Medulla oblongata (tissue), 1 donor: ENCODE data around the gene PACS2.
"Not testable (repeated sequence)": the region's sequence is repeated elsewhere in the genome, so short reads cannot be mapped to it uniquely, and the experiment has no call there.

ENCODE experiments used
- DNase-seq: peaks from one replicate; pipeline ENCODE4 v3.0.0-alpha.2; 2015; ENCODE audit errors: extremely low spot score

PACS2 gene

DNA sequence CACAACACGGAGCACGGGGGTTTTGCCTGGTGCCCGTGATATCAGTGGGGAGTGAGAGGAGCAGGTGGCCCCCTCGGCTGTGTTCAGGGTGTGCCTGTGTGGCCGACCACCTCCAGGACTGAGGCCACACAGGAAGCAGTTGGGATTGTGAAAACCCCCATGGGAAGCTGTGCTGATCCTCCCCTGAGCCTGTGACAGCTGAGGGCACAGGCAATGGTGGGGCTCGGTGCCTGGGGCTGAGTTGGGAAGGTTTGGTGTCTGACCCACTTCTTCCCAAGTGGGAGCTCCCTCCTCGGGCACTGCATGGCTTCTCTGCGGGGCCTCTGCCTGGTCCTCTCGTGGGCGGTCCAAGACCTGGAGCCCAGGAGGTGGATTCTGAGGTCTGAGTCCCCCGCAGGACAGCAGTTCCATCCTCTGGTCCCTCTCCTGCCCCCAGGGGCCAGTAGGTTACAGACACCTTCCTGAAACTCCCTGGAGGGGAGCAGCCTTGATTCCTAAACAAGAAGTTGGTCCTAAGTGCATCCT lies 17.9 kb downstream of the PACS2 start:
- DNase-seq: no peak

DNA sequence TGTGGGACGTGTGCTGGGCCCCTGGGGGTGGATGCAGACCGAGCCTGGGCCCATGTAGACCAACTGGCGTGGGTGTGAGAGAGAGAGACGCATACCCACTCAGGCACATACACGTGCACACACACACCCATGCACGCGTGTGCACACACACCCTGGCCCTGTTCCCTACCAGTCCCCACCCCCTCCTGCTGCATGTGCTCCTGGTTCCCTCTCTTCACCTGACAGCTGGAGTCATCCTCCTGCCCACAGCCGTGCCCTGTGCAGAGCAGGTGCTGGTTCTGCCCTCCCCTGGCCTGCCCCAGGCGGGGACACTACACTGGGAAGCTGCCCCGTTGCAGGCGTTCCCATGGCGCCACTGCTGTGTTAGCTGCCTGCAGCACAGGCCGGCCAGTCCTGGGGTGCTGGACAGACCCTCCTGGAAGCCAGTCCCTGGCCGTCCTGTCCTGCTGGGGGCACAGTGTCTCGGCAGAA lies 18.5 kb downstream of the PACS2 start:
- no peak for DNase-seq

DNA sequence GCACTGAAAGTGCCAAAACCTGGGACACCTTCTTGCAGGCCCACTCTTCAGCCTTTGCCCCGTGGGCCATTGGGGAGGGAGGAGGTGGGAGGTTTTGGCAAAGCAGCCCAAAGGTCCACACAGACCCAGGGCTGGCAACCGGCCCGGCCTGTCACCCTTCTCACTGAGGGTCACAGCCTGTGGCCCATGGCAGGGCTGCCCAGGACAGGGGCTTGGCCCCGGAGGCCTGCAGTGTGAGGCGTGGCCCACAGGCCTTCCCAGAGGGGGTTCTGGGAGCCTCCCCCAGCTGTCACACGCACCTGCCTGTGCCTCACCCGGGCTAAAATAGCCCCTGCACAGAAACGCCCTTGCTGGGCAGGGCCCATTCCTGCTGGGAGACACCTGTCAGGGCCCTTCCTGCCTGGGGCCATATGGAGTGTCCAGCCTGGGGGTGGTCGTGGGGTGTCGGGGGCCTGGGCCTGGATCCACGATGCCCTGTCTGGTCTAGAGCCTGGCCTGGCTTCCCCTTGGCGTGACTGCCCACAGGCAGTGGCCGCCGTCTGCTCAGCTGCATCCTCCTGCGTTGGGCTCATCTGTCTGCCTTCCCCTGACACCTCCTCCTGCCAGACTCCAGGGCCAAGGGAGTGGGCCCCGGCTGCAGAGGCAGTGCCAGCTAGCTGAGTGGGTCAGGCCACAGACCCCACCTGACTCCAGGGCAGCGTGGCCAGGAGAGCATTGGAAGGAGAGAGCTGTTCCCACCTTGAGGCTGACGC lies 19.2 kb downstream of the PACS2 start:
- no peak for DNase-seq

DNA sequence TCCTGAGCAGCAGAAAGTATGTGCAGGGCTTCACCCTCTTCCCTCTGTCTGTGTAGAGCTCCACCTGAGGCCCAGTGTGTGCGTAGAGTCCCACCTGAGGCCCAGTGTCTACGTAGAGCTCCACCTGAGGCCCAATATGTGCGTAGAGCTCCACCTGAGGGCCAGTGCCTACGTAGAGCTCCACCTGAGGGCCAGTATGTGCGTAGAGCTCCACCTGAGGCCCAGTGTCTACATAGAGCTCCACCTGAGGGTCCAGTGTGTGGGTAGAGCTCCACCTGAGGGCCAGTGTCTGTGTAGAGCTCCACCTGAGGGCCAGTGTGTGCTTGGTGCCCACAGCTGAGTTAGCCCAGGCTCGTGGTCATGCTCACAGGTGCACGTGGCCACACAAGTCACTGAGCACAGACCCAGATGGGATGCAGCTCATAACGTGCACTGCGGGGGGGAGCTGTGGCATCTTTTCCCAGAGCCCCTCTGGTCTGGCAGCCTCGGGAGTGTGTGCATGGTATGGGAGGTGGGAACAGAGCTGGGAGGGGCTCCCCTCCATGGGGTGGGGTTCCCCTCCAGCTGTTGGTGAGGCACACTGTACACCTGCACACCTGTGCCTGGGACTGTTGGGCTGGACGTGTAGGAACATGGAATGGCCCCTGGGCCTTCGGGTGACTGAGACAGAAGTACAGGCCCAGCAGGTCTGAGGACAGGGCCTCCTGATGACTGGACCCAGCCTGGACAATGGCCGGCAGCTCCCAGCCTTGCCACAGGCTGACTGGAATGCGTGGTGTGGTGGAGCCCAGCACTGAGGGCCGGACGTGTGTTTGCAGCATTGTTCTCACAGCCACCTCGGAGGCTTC lies 20.1 kb downstream of the PACS2 start:
- DNase-seq: no peak

DNA sequence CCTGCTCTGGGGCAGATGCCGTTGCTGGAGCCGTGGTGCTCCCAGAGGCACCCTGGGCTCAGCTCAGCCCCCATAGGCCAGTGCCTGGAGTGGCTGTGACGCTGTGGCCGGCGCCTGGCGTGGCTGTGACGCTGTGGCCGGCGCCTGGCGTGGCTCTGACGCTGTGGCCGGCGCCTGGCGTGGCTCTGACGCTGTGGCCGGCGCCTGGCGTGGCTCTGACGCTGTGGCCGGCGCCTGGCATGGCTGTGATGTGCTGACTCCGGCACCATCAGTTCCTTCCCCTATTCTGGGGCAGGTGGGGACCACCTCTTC lies 20.6 kb downstream of the PACS2 start:
- DNase-seq: not testable (repeated sequence)

DNA sequence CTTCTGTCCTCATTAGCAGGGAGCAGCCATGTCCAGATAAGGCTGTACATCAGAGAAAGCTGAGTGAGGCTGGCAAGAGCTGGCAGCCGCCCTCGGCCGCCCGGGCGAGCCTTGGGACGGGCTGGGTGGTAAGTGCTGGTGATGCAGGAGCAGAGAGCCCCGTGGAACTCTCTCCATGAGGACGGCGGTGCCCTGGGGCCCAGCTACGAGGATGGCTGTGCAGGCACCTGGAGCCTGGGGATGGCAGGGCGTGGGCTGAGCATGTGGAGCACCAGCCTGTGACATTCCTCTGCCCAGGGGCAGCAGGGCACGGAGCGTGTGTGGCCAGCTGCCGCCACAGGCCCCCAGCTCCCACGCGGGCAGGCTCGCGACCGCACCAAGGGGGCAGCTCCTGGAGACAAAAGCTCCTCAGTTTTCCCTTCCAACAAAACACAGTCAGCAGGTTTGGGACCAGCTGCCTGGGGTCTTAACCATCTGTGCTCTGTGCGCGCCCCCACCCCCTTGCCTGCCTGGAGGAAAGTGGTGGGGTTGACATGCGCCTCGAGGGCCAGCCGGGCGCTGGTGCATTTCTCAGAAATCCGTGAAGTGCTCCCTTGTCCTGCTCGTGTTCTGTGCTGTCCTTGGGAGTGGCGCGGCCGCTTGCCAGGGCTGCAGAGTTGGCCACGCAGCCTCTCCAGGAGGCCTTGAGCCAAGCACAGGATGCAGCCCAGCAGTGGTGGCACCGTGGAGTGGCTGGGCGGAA lies 21.4 kb downstream of the PACS2 start:
- peak; percentile 68 for DNase-seq

DNA sequence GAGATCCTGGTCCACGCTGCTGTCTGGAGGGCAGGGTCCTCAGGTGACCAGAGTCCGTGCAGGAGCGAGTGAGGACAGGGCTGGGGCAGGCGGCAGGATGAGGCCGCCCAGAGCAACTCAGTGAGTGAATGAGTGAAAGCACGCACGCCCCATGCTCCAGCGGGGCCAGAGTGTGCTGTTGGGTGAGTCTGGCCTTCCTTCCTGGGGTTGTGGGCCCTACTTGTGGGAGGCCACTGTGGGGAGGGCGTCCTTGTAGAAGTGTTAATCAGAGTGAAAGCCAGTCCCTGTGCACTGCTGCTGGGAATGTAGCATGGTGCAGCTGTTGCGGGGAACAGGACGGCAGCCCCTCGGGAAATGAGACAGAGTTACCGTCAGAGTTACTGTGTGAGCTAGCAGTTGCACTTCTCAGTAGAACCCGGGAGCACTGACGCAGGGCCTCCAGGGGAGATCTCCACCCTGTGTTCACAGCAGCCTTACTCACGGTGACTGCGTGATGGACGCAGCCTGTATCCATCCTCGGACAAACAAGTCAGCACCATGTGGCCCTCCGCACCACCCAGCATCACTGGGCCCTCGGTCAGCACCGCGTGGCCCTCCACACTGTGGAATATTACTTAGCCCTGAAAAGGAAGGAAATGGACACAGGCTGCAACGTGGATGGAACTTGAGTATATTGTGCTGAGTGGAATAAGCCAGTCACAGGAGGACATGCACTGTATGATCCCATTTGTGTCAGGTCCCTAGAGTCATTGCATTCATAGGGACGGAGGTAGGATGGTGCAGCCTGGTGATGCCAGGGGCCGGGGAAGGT lies 22.1 kb downstream of the PACS2 start:
- no peak for DNase-seq

DNA sequence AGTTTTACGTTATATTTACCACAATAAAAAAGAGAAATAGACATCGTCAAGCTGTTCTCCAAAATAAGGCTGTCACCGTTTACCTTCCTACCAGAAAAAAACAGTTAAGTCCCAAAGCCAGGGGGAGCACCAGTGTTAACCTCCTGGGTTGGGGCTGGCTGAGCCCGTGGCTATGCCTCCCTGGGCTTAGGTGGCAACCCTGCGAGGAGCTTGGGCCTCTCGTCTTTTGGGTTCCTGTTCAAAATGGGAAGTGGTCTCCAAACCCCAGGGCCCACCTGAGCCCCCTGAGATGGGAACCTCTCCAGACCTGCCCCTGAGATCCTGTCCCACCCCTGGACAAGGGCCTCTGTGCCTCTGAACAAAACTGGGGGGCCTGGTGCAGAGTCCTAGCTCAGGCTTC lies 22.9 kb downstream of the PACS2 start:
- no peak for DNase-seq

DNA sequence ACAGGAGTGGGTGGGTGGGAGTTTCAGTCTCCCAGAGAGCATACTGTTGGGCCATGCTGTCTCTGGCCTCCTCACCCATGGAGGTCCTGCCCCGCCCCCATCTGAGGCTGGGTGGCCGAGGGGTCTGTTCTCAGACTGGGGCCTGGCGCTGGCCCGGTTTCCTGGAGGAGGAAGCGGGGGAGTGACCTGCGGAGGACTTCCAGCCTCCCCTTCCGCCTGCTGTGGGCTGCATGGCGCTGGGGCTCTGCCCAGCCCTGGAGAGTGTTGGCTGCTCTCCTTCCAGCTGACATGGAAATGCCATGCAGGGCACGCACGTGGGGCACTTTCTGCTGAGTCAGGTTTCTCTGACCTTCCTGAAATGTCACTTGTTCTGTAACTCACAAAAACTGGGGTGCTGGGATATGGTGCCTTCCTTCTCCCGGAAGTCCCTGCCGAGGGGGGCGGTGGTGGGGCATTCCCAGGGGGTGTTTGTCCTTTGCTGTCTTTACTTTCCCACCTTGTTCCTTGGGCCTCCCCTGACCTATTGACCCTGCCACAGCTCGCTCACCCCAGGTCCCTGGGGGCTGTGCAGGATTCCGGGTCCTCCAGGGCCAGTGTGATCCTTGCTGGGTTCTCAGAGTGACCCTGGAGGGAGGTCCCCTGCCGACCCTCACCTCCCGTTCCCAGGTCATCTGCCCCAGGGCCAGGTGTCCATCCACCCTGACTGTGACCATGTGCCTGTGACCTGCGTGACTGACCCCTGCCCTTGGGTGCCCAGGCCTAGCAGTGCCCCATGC lies 23.6 kb downstream of the PACS2 start:
- DNase-seq: peak; percentile 76

DNA sequence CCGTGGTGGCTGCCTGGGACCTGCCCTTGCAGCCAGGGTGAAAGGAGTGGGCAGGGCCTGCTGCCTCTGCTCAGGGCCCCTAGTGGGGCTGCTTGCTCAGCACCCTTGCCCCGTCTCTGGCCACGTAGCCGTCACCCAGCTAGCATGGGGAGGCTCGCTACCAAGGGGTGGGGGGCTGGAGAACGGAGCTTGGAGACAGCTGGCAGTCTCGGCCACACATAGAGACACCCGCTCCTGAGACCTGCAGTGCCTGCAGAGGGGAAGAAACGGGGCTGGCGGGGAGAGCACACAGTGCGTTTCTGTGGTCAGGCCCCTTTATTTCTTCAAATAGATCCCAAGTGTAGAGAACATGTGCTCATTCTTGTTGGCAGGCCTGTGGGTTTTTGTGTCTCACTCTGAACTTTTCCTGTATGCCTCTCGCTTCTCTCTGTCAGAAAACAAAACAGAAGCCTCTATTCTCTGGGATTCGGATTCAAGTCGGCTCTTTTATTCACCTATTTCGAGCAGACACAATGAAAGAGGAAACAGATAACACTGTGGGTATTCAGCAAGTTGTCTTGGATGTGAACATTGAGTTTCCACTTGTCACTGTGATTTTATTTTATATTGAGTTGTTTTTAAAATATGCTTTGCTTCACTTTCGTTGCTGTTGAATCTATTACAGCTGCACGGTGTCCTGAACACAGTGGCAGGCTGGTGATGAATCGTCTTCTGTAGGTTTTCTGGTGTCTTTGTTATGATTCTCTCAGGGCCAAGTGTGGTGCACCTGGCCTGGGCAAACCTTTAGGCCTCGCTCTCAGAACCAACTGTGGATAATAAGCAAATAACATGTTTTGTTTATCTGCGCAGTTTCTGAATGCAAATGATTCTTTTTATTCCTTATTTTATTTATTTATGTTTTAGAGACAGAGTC lies 26.5 kb downstream of the PACS2 start:
- peak; percentile 88 for DNase-seq

DNA sequence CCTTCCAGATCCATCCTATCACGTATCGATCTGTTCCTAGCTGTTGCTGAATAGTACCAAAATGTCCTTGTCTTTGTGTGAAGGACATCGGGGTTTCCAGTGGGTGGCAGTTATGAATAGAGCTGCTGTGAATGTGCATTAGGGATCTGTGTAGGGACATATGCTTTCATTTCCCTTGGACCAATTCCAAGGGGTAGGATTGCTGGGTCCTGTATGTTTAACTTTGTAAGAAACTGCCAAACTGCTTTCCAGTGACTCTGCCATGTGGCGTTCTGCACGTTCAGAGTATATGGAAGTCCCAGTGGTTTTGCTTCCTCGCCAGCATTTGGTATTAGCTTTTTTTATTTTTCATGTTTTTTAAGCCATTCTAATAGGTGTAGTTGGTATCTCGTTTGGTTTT lies 28.6 kb downstream of the PACS2 start:
- DNase-seq: no peak

DNA sequence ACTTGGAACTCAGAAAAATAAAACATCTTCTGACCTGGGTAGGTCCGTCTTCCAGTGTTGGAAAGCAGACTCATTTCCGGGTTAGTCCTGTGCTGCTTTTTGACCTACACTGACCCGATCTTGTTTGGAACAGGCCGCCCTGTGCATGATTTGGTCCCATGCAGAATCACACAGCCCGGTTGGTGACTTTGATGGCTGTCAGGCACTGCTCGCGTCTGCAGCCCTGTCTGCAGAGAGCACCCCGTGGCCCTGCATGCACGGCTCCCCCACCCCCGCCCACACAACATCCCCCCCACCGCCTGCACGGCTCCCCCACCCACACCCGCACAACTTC lies 31.6 kb downstream of the PACS2 start:
- no peak for DNase-seq

DNA sequence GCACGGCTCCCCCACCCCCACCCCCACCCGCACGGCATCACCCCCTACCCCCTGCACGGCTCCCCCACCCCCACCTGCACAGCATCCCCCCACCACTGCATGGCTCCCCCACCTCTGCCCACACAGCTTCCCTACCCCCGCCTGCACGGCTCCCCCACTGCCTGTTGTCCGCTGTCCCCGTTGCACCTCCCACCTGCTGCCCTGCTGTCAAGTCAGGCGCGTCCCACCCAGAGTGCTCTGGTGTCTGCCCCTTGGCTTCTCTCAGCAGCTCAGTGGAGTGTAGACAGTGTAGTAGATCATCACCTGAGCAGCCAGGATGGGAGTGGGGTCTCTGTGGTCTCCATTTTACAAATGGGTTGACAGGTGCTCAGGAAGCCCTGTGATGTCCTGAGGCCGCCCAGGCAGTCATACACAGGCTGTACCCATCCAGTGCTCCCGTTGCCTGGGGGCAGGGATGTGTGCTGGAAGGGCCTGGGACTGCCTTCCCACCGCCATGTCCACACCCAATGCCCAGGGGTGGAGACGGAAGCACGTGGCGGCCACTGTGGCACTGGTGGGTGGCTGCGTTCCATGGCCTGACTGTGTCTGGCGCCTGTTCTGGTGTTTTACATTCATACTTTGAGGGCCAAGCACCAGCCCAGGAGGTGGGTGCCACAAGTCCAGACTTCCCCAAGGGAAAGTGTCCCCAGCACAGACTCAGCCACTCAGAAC lies 32.5 kb downstream of the PACS2 start:
- no peak for DNase-seq

DNA sequence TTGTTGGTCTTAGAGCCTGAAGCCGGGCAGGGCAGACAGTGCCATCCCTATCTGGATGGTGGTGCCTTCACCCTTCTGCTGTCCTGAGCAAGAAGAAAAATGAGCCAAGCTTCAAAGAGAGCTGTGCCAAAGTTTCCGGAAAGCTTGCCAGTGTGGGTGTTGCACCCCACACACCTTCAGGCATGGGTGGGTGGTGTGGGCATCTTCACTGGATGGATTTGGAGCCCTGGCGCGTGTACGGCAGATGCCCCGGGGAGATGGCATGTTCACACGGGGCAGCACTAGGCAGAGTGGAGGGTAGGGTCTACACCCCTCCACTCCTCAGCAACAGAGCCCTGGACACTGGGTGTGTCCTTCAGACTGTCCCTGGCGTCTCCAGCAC lies 33.0 kb downstream of the PACS2 start:
- DNase-seq: no peak

DNA sequence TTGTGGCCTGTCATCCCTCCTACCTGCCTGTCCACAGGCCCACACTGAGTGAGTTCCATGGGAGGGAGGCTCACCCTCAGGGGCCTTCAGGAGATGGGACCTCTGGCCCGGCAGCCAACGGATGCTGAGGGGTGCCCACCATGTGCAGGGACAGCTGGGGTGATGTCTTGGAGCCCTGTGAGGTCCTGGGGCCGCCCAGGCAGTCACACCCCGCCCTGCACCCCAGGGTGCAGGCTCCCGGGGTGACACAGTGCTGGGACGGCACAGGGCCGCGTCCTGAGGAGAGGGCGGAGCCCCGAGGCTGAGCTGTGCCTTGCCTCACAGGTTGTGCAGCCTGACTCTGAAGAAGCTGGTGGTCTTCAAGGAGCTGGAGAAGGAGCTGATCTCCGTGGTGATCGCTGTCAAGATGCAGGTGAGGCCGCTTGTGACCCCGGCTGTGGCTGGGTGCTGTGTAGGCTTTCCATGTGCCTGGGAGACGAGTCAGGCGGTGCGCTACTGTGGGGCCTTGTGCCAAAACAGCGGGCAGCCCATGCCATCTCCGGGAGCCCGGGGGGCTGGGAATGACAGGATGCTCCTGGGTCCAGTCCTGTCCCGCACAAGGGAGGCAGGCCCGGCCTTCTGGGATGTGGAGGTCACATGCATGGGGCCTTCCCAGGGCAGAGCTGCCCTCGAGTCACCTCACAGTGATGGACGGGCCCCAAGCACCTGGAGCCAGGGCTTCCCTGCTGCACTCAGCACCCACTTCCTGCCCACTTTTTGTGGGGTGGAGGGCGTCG lies 33.8 kb downstream of the PACS2 start:
- no peak for DNase-seq

DNA sequence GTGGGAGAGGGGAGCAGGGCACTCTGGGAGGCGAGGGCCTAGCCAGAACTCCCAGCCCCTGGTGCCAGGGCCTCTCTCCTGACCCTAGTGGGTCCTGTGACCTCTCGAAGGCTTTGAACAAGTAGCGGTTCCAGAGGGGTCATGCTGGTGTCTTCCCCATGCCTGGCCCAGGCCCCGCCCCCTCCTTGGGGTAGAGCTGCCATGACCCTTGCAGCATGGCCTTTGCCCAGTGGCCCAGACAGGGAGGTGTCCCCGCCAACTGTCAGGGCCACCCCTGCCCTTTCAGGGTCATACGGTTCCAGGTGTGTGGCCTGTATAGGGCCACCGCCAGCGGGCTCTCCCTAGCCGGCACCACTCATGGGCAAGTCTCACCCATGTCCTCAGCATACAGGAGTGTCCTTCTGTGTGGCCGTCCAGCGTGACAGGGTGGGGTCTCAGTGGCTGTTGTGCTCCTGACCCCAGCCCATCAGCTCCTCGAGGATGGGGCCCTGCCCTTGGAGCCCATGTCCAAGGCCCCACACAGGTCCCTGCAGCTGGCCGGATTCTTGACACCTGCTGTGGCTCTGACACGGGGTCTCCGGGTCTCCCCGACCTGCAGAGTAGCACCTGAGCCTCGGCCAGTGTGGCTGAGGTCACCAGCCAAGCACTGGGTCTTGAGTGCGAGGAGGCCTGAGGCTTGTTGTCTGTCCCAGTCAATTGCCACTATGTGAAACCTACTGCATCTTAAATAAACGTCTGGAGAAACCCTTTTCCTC lies 34.6 kb downstream of the PACS2 start:
- DNase-seq: no peak

DNA sequence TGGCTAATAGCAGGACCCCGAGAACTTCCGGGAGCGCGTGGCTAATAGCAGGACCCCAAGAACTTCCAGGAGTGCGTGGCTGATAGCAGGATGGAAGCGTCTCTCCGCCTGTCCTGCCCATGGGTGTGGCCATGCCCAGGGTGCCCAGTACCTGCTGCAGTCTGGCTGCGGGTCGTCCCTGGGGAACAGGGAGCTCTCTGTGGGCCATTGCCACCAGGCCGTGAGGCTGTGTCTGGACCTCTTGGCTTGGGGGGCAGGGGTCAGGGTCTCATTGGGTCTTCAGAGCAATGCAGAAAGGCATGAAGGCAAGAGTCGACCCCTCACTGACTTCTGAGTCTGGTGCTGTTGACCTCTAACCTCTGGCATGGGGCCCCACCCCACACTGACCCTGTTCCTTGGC lies 35.4 kb downstream of the PACS2 start:
- DNase-seq: no peak
